CD14-positive monocyte (primary cell): ENCODE measurements around the gene ST7. TPM values are rescaled to one million over a fixed set of nuclear protein-coding genes. Genes with fewer than 3 reads are reported as not detected.

Experiments used
- DNase-seq, 3 donors: peaks; one replicate each; pipeline ENCODE4 v3.0.0-alpha.2; 2011 to 2022
- H2AFZ ChIP-seq: 2 replicates; pipeline ENCODE4 v1.6.0; 2012; ENCODE audit warnings: mild to moderate bottlenecking, low read depth, low read length, inconsistent platforms; ENCODE audit not compliant: insufficient read depth, poor library complexity, severe bottlenecking
- H3K27ac ChIP-seq, 2 donors: 1 replicate in 1 of 2; 2 replicates in 1 of 2; pipeline ENCODE4 v1.5.1; 2012 to 2013; ENCODE audit warnings: low read length in 2 of 2, control low read depth in 1 of 2, inconsistent platforms in 1 of 2, low read depth in 1 of 2, mild to moderate bottlenecking in 1 of 2
- H3K27me3 ChIP-seq, 2 donors: one replicate each; pipeline versions ENCODE4 v1.6.0 to v1.6.1; 2011 to 2013; ENCODE audit warnings: low read length in 2 of 2; ENCODE audit not compliant: control insufficient read depth in 2 of 2, insufficient read depth in 2 of 2
- H3K36me3 ChIP-seq, 2 donors: replicated peaks in 1 of 2; 1 replicate in 1 of 2; 2 replicates in 1 of 2; pipeline versions ENCODE4 v1.5.1 to v1.6.1; 2012 to 2013; ENCODE audit warnings: low read length in 2 of 2, control low read depth in 1 of 2, inconsistent platforms in 1 of 2, mild to moderate bottlenecking in 1 of 2; ENCODE audit not compliant: insufficient read depth in 2 of 2, control insufficient read depth in 1 of 2
- H3K4me1 ChIP-seq, 2 donors: 1 replicate in 1 of 2; 2 replicates in 1 of 2; pipeline versions ENCODE4 v1.5.1 to v1.6.1; 2012 to 2013; ENCODE audit warnings: low read length in 2 of 2, control low read depth in 1 of 2, inconsistent platforms in 1 of 2, mild to moderate bottlenecking in 1 of 2, moderate library complexity in 1 of 2; ENCODE audit not compliant: insufficient read depth in 2 of 2, control insufficient read depth in 1 of 2
- H3K4me2 ChIP-seq: replicated peaks from 2 replicates; pipeline ENCODE3; 2012; ENCODE audit warnings: low read length, moderate library complexity, mild to moderate bottlenecking; ENCODE audit not compliant: poor library complexity, severe bottlenecking; ENCODE audit errors: extremely low read depth
- H3K4me3 ChIP-seq, 3 experiments: fragments of 200-600 bp in 1 of 3; sonication (generic) in 1 of 3; replicated peaks in 1 of 3; 1 replicate in 2 of 3; 2 replicates in 1 of 3; pipeline ENCODE4 v1.5.1; 2011 to 2013; ENCODE audit warnings: low read length in 3 of 3, mild to moderate bottlenecking in 3 of 3, control low read depth in 2 of 3, low read depth in 2 of 3, inconsistent platforms in 1 of 3, moderate library complexity in 1 of 3
- H3K79me2 ChIP-seq: 2 replicates; pipeline ENCODE4 v1.6.0; 2012; ENCODE audit warnings: mild to moderate bottlenecking, control low read depth, inconsistent platforms, low read length, moderate library complexity; ENCODE audit not compliant: insufficient read depth
- H3K9ac ChIP-seq: 2 replicates; pipeline ENCODE4 v1.6.0; 2017; ENCODE audit warnings: low read length, mild to moderate bottlenecking; ENCODE audit not compliant: insufficient read depth, poor library complexity, severe bottlenecking
- H3K9me3 ChIP-seq, 2 donors: replicated peaks in 1 of 2; 1 replicate in 1 of 2; 2 replicates in 1 of 2; pipeline versions ENCODE4 v1.5.1 to v1.6.1; 2012 to 2013; ENCODE audit warnings: low read length in 2 of 2, control low read depth in 1 of 2; ENCODE audit not compliant: control insufficient read depth in 1 of 2, insufficient read depth in 1 of 2
- H4K20me1 ChIP-seq: 2 replicates; pipeline ENCODE4 v1.6.0; 2012; ENCODE audit warnings: mild to moderate bottlenecking, low read length, control low read depth, moderate library complexity; ENCODE audit not compliant: insufficient read depth
- H3K27ac Mint-ChIP-seq, 7 donors: one replicate each; pipeline ENCODE4 v1.8.0; 2020; ENCODE audit warnings: mild to moderate bottlenecking in 7 of 7, mixed read lengths in 7 of 7, moderate library complexity in 6 of 7, inconsistent platforms in 2 of 7
- H3K27me3 Mint-ChIP-seq, 3 donors: one replicate each; pipeline ENCODE4 v1.8.0; 2021 to 2022; ENCODE audit warnings: low read depth in 3 of 3, mild to moderate bottlenecking in 3 of 3, mixed read lengths in 3 of 3, moderate library complexity in 3 of 3, inconsistent platforms in 1 of 3
- H3K36me3 Mint-ChIP-seq, 2 donors: one replicate each; pipeline ENCODE4 v1.8.0; 2020; ENCODE audit warnings: mixed read lengths in 2 of 2, inconsistent platforms in 1 of 2, mild to moderate bottlenecking in 1 of 2
- H3K4me1 Mint-ChIP-seq: one replicate; pipeline ENCODE4 v1.8.0; 2020; ENCODE audit warnings: mild to moderate bottlenecking, mixed read lengths
- H3K4me3 Mint-ChIP-seq, 2 donors: one replicate each; pipeline ENCODE4 v1.8.0; 2020; ENCODE audit warnings: mild to moderate bottlenecking in 2 of 2, mixed read lengths in 2 of 2, moderate library complexity in 1 of 2
- H3K9me3 Mint-ChIP-seq, 7 donors: one replicate each; pipeline ENCODE4 v1.8.0; 2020 to 2022; ENCODE audit warnings: mixed read lengths in 7 of 7, mild to moderate bottlenecking in 6 of 7, moderate library complexity in 6 of 7, inconsistent platforms in 2 of 7
- WGBS: methylation state at CpG from one replicate; pipeline ENCODE4 v1.1.5; 2013; ENCODE audit warnings: missing lambda C conversion rate; ENCODE audit not compliant: insufficient coverage; 5-methylcytosine and 5-hydroxymethylcytosine counted together
- intact Hi-C, 2 donors: fragments of 100-400 bp; cut with micrococcal nuclease; formaldehyde crosslinking; loops; one replicate each; pipeline versions ENCODE4 v1.15.0 to v1.15.1; 2023
- polyA plus RNA-seq, 3 donors: library from polyadenylated mRNA; depleted of rRNA in 1 of 3; unstranded in 2 of 3; stranded (reverse) in 1 of 3; fragments of 300-500 nt in 2 of 3; fragments of >200 nt in 1 of 3; fragmentation: Illumina TruSeq in 2 of 3; gene quantifications; 1 replicate in 2 of 3; 2 replicates in 1 of 3; pipeline ENCODE4 v1.2.3, GENCODE V29; 2012 to 2021
- TF ChIP-seq, protein P1 (sequence below): fragments of 200-600 bp; IDR thresholded peaks from one replicate; pipeline ENCODE4 v1.8.0; 2022; ENCODE audit warnings: antibody characterized with exemption, mild to moderate bottlenecking

ST7 gene
- polyA plus RNA-seq, 3 donors: 3.6 to 5.5 (median 4.1) TPM

DNA sequence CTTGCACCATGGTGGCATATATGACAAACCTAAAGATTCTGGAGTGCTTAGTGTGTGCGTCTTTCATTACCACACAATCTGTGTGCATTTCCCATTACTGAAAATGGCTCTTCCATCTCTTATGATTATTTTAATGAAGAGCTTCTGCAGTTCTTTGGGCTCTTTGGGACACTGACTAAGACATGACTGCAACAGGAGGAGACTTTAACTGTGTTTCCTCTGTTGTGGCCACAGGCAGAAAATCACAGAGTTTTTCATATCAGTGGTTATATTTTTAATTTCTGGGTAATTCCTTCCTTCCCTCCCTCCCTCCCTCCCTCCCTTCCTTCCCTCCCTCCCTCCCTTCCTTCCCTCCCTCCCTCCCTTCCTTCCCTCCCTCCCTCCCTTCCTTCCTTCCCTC is 311.4 kb downstream of the ST7 start:
- H3K4me2 ChIP-seq: no peak overlapping the region
- H3K79me2 ChIP-seq: no peaks in the 10 kb centered on the region
- Mint-ChIP-seq H3K27me3 (peaks cover 0 to 6% (median 6%) of the 10 kb centered on the region in 3 donors), H3K27ac (no peak overlapping the region), H3K36me3 (no peaks in the 10 kb centered on the region), H3K4me3 (no peak overlapping the region), H3K4me1 (no peaks in the 10 kb centered on the region), H3K9me3 (peaks cover 0 to 3% (median 0%) of the 10 kb centered on the region in 7 donors)
- H4K20me1 ChIP-seq: no peaks in the 10 kb centered on the region
- no peaks in the 10 kb centered on the region for H3K9me3 ChIP-seq
- no peak overlapping the region for H2AFZ ChIP-seq
- intact Hi-C loops: no loop called here
- H3K4me3 ChIP-seq: no peak overlapping the region
- TF ChIP-seq, protein P1, sequence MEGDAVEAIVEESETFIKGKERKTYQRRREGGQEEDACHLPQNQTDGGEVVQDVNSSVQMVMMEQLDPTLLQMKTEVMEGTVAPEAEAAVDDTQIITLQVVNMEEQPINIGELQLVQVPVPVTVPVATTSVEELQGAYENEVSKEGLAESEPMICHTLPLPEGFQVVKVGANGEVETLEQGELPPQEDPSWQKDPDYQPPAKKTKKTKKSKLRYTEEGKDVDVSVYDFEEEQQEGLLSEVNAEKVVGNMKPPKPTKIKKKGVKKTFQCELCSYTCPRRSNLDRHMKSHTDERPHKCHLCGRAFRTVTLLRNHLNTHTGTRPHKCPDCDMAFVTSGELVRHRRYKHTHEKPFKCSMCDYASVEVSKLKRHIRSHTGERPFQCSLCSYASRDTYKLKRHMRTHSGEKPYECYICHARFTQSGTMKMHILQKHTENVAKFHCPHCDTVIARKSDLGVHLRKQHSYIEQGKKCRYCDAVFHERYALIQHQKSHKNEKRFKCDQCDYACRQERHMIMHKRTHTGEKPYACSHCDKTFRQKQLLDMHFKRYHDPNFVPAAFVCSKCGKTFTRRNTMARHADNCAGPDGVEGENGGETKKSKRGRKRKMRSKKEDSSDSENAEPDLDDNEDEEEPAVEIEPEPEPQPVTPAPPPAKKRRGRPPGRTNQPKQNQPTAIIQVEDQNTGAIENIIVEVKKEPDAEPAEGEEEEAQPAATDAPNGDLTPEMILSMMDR: no peak
- H3K9ac ChIP-seq: no peak overlapping the region
- no peaks in the 10 kb centered on the region for H3K27me3 ChIP-seq
- H3K27ac ChIP-seq: no peak overlapping the region
- no peaks in the 10 kb centered on the region for H3K4me1 ChIP-seq
- H3K36me3 ChIP-seq: no peaks in the 10 kb centered on the region
- DNase-seq: no peak
- WGBS: no CpG with 5 or more reads among the region's 1 CpG

DNA sequence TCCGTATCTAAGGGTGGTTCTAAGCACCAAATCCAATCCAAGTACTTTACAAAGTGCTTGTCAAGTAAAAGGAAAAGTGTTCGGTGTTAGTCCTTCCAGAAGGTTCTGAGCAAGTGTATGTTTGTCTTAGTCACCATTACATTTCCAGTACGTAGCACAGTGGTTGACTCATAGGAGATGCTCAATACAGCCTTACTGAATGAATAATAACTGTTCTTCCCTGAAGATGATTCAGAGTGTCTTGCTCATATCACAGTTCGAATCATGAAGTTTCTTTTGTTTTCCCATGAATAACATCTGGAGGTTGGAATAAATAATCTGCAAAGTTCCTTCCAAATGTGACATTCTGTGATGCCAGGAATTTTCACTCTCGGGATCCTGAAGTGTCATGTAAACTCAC is 316.1 kb downstream of the ST7 start:
- Histone ChIP-seq H3K4me3 (no peak overlapping the region), H4K20me1 (no peaks in the 10 kb centered on the region), H3K36me3 (no peaks in the 10 kb centered on the region), H3K27ac (no peak overlapping the region), H3K4me1 (no peaks in the 10 kb centered on the region), H3K27me3 (no peaks in the 10 kb centered on the region), H2AFZ (no peak overlapping the region), H3K9ac (no peak overlapping the region), H3K79me2 (no peaks in the 10 kb centered on the region), H3K4me2 (no peak overlapping the region), H3K9me3 (no peaks in the 10 kb centered on the region)
- no peaks in the 10 kb centered on the region for H3K4me1 Mint-ChIP-seq
- TF ChIP-seq, protein P1: no peak
- no peak overlapping the region for H3K4me3 Mint-ChIP-seq
- 80% methylated on average over 1 of the region's 5 CpGs for WGBS
- H3K36me3 Mint-ChIP-seq: no peaks in the 10 kb centered on the region
- no peak for DNase-seq
- peaks cover 0 to 3% (median 2%) of the 10 kb centered on the region in 3 donors for H3K27me3 Mint-ChIP-seq
- H3K27ac Mint-ChIP-seq: no peak overlapping the region
- intact Hi-C loops: no loop called here
- H3K9me3 Mint-ChIP-seq: peaks cover 0 to 4% (median 1%) of the 10 kb centered on the region in 7 donors
